Activated CD8-positive, alpha-beta memory T cell treated with anti-CD3 and anti-CD28 coated beads for 1 hour (primary cell): Measurements from ENCODE around the gene ARFGAP3.

Source experiments
- DNase-seq, 2 donors: peaks; one replicate each; pipeline ENCODE4 v3.0.0-alpha.2; 2020; ENCODE audit warnings: low read depth in 1 of 2; ENCODE audit errors: extremely low read depth in 1 of 2

Gene ARFGAP3

DNA sequence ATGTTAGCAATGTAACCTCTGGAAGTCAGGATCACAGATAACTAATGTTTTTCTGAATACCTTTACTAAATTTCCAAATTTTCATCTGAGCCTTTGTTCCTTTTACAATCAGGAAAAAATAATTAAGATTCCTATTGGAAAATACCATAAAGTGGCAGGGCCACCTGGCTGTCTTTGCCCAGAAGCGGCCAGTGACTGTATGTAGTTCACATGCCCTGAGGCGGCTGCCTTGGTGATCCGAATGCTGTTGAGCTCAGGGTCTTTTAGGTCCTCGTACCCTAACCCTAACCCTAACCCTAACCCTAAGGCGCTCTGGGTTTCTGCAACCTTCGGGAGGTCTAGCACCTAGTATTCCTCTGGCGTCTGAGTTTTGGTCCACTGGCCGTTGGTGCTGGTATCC, 8.5 kb upstream of the ARFGAP3 start:
- no peak for DNase-seq

GRCh38 chr22:42863349-42863961, 6.4 kb upstream of the ARFGAP3 start:
- no peak for DNase-seq

DNA sequence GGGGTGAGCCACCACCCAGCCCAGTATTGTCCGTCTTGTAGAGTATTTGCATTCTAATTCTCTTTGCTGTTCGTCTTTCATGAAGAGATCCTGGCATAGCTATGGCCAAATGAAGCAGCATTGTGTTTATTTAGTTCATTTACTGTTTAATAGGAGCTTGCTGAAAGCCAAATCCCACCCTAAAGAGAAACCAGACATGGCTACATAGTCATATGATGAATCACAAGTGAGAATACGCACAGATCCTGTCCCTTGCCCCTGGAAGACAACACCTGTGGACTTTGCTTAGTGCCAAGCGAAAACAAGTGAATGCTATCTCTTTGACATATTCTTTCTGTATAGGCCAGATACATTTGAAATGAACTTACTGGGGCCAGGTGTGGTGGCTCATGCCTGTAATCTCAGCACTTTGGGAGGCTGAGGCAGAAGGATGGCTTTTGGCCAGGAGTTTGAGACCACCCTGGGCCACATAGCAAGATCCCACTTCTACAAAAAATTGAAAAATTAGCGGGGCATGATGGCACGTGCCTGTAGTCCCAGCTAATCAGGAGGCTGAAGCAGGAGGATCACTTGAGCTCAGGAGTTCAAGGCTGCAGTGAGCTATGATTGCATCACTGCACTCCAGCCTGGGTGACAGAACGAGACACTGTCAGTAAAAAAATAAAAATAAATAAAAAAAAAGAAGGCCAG, 5.1 kb upstream of the ARFGAP3 start:
- no peak for DNase-seq

DNA sequence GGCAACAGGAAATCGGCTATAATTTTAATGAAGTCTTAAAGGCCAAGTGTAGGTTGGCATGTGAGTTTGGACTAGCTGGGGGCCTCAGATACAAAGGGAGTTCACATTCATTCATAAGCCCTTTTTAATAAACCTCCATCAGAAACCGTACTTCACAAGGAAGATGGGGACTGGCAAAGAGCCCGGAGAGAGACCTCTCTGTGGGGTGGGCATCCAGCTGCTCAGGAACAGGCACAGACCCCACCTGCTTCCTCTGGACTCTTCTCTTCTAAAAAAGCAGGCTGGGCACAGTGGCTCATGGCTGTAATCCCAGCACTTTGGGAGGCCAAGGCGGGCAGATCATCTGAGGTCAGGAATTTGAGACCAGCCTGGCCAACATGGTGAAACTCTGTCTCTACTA, 3.9 kb upstream of the ARFGAP3 start:
- no peak for DNase-seq

DNA sequence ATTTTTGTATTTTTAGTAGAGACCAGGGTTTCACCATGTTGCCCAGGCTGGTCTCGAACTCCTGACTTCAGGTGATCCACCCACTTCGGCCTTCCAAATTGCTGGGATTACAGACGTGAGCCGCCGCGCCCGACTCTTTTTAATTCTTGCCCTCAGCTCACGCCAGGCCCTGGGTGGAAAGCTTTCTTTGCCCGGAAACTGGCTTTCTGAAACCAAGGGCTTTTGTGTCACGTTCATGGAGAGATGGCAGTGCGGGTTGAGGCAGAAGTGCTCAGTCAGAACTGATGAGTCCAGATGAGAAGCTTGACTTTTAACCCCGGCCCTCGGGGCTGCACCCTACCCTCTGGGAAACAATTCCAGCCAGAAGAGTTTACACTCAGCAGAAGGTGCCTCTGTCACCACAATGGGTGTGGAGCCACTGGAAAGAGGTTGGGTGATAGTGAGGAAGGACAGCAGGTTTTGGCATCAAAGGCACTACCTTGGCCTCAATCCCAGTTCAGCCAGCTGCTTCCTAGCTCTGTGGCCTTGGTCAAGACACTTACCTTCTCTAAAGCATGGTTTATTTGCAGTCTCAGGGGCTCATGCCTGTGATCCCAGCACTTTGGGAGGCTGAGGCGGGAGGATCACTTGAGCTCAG, 890 bp upstream of the ARFGAP3 start:
- DNase-seq: no peak

DNA sequence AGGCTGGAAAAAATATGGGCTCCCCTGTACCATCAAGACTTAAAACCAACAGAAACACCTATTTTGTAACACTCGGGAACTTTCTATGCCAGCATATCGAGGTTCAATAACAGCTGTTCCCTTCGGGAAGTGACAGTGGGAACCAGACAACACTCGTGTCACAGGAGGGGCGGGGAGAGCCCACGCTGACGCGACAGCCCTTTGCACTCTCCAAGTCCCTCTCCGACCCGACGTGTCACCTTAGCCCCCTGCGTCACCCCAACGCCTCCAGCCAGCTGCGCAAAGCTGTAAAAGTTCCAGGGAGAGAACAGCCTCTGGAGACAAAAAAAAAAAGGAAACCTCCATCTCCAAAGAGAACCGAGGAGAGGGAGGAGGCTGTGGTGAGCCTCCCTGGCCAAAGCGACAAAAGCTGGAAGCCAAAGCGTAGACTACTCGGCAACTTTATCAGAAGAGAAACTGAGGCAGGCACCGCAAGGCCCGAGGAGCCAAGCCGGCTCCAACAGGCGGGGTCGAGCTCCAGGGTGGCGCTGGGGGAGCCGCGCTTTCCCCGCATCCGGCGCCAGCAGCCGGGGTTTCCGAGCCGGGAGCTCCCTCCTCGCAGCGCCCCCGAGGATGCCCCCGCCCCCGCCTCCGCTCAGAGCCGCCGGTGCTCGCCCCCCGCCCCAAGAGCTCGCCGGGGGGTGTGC, 751 bp downstream of the ARFGAP3 start:
- peak in 1 of 2 donors; percentile 45 for DNase-seq

GRCh38 chr22:42855721-42856120, 1.4 kb downstream of the ARFGAP3 start:
- DNase-seq: no peak

GRCh38 chr22:42855211-42855610, 1.9 kb downstream of the ARFGAP3 start:
- no peak for DNase-seq

- DNase-seq: no peak
These were observed 8.0 kb downstream of the ARFGAP3 start for GRCh38 chr22:42848941-42849550.

- DNase-seq: no peak
These were observed 10.0 kb downstream of the ARFGAP3 start for GRCh38 chr22:42847110-42847509.

DNA sequence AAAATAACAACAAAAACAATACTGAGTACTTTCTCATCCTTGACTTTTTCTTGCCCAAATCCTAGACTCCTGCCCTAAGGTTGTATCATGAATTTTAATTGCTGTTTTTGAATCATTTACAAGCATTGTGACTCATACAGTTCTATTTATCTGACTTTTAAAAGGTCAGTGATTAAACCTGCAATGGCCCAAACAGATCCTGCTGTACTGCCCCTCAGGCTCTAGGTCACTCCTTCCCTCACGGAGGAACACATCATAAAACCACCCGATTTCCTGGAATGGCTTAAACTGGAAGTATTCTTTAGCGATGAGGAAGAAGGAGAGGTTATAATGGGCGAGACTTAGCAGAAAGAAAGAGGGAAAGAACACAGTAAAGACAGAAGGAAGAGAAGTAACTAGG, 12.3 kb downstream of the ARFGAP3 start:
- no peak for DNase-seq

DNA sequence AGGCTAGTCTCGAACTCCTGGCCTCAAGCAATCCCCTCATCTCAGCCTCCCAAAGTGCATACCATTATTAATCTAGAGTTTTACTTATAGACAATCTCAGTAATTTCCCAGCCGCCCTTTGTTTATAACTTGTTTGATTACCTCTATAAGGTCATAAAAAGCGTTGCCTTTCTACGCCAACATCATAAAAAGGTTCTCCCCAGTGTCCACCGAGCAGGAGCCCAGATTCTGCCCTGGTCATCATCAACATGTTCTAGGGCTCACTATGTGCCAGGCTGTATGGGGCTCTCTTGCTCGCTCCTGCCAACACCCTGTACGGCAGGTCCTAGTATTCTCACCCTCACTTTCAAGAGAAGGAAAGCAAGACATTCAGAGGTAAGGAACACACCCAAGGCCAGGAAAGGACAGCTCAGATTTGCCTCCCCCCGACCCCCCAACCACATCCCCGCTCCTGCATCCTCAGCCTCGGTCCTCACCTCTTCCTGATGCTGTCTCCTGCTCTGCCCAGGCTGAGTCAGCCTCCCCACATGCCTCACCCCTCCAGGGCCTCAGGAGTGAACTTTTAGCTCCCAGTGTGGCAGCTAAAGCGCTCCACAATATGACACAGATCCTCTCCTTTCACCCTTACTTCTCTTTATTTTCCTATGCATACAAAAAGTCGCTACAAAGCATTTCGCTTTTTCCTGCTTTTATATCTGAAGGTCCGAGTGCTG, 14.3 kb downstream of the ARFGAP3 start:
- DNase-seq: no peak

GRCh38 chr22:42841444-42841843, 15.6 kb downstream of the ARFGAP3 start:
- DNase-seq: no peak

GRCh38 chr22:42837556-42837955, 19.5 kb downstream of the ARFGAP3 start:
- DNase-seq: no peak

DNA sequence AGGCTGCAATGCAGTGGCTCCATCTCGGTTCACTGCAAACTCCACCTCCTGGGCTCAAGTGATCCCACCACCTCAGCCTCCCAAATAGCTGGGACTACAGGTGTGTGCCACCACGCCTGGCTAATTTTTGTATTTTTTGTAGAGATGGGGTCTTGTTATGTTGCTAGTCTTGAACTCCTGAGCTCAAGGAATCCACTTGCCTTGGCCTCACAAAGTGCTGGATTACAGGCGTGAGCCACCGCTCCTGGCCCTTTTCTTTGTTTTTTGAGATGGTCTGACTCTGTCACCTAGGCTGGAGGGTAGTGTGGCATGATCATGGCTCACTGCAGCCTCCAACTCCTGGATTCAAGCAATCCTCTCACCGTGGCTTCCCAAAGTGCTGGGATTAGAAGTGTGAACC, 21.0 kb downstream of the ARFGAP3 start:
- no peak for DNase-seq

DNA sequence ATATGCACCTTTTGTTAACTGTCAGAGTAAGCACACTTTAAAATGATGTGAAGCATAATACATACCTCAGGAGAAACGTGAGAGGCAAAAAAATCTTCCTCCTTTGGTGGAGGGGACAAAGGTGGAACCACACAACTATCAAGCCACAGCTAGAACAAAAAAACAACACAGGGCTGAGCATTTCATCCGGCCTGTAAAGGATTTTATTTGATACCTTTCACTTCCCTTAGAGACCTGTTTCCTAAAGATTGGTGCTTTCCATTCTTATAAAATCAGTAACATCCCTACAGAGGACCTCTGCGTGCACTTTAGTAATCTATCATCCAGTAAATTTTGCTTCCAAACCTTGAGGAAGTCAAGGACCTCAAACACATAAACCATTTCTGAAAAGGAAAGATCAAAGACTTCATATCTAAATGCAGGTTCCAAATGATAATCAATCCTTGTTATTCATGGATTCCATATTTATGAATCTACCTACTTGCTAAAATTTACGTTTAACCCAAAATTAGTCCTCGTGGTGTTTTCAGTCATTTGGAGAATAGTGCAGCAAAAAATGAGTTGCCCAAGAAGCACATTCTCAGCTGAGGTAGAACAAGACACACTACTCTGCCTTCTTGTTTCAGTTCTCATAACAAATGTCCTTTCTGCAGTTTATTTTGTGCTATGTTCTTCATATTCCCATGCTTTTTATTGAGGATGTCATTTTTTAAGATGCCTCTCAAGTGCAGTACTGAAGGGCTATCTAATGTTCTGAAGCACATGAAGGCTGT, 22.7 kb downstream of the ARFGAP3 start:
- DNase-seq: no peak

DNA sequence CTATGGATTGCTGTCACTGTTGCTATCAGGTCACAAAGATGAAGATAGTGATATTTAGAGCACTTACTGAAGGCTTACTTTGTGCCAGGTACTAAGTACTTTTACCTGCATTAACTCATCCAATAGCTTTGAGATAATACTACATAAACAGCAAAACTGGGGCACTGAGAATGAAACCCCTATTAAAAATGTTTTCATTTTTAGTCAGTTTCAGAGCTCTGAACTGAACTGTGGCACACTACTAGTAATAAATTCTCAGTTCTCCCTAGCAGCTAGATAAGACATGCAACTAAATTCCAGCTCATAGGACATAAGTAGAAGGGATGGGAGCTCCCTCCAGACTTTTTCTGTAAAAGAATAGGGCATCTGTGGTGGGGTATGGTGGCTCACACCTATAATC, 24.0 kb downstream of the ARFGAP3 start:
- DNase-seq: no peak

DNA sequence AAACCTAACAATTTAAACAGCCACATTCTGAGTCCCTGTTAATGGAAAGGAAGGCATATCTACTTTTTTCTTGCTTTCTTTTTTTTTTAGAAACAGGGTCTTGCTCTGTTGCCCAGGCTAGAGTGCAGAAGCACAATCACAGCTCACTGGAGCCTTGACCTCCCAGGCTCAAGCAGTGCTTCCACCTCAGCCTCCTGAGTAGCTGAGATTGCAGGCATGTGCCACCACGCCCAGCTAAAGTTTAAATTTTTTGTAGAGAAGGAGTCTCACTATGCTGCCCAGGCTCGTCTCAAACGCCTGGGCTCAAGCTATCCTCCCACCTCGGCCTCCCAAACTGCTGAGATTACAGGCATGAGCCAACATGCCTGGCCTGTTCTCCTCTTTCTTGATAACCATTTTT, 25.4 kb downstream of the ARFGAP3 start:
- no peak for DNase-seq

- no peak for DNase-seq
These were observed 26.9 kb downstream of the ARFGAP3 start for GRCh38 chr22:42830161-42830560.

DNA sequence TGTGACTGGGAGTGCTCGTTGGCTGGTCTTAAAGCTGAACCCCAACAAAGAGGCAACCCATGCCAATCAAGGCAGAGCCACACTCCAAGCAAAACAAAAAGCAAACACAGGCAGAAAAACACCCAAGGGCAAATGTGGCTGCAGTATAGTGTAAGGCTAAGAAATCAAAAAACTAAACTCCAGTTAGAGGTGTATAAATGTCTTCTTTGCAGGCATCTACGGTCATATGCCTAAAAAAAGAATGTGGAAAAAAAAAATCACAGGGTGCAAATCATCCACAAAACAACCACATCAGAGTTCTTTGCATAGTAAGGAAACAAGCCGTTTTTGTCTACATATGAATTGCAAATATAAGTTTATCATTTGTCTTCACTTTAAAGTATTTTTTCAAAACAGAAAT, 27.8 kb downstream of the ARFGAP3 start:
- no peak for DNase-seq
